NT2/D1 (cell line): Measurements from ENCODE around the gene C3AR1.

Experiments used
- SUZ12 ChIP-seq: IDR thresholded peaks from 2 replicates; pipeline ENCODE4 v1.6.1; 2011; ENCODE audit not compliant: insufficient read length, insufficient read depth; ENCODE audit errors: extremely low read depth
- YY1 ChIP-seq: IDR thresholded peaks from 2 replicates; pipeline ENCODE4 v1.6.1; 2011; ENCODE audit not compliant: insufficient read length, insufficient read depth

DNA sequence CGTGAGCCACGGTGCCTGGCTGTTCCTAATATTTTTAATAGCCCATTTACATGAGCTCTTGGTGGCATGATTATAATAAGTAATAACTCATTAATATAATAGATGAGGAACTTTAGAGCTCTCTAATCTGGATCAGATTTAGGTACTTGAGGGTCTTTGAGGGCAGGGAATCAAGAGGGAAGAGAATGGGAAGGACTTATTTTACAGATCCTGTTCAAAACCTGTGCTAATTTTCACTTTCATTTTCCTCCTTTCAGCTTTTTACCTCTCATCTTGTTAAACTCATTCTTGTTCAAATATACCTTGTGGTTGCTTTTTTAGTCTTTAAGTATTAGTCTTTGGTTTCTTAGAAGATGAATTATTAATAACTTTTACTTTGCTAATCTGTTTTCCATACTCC is 21.5 kb upstream of the C3AR1 start:
- no peak for TF ChIP-seq SUZ12
- TF ChIP-seq YY1: no peak
